Colon (tissue), 2 donors: ENCODE data around the gene STAT5B.
"Not testable (repeated sequence)": the region's sequence is repeated elsewhere in the genome, so short reads cannot be mapped to it uniquely, and the experiment has no call there.

ENCODE experiments used
- FAIRE-seq: peaks from 2 replicates; lab custom pipeline; 2012; peaks lifted over from hg19 to GRCh38; lab: Jason Lieb, UNC
- donor health status: control.
- donor health status: control.

STAT5B gene

DNA sequence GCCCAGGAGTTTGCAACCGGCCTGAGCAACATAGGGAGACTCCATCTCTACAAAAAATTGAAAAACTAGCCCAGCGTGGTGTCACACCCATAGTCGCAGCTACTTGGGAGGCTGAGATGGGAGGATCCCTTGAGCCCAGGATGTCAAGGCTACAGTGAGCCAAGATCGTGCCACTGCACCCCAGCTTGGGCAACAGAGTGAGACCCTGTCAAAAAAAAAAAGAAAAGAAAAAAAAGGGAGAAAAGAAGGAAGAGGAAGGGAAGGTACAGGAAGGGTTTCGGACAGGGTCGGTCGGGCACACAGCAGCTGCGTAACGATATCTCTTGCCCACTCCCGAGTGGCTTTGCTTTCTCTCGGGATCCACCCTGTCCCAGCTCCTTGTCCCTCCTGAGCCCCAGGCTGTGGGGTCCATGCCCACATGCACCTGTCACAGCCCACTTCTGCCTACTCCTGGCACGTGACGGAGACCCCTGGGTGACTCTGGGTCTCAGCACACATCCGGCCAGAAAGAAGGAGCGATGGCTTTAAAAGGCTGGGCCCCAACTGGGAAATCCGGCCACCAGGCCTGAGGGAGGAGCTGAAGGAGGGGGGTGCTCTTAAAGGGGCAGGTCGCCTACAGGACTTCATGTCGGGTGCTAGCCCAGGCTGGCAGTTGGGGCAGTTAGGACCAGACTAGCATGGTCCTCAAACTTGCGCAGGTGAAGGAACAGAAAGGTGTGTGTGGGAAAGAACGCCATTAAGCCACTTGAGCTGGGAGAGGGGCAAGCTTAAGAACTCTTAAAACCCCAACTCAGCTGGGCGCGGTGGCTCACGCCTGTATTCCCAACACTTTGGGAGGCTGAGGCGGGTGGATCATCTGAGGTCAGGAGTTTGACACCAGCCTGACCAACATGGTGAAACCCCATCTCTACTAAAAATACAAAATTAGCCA is 82.0 kb downstream of the STAT5B start, which contains the start of gene GHDC:
GHDC (minus strand) TSS at position 526 of the 931 bp plus-strand sequence. CDS start 913 bp downstream, outside the sequence.
- FAIRE-seq = no peak

DNA sequence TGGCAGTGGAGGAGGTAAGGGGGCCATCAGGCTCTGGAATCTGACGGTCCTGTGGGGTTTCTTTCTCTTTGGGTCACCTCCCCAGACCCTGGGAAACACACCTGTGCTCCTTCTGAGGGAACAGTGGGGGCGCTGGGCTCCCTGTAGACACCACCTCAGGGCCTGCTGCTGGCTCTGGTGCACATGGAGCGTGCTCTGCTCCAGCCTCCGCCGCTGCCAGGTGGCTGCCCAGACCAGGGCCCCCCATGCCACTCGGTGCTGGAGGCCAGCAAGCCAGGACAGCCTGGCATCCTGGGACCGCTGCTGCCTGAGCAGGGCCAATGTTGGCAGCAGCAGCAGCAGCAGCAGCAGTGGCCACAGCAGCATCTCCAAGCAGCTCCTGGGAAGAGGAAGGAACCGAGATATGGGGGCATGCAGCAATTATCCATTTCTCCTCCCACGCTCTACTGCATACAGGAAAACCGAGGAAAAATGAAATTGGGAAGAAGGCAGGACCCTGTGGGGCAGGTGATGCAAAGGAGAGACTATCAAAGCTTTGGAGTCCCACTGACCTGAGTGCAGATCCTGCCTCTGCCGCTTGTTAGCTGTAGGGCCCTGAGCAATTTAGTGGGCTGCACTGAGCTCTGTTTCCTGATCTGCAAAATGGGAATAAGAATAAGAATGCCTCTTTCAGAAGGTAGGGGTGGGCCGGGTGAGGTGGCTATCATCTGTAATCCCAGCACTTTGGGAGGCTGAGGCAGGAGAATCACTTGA is 82.8 kb downstream of the STAT5B start:
- FAIRE-seq = no peak

DNA sequence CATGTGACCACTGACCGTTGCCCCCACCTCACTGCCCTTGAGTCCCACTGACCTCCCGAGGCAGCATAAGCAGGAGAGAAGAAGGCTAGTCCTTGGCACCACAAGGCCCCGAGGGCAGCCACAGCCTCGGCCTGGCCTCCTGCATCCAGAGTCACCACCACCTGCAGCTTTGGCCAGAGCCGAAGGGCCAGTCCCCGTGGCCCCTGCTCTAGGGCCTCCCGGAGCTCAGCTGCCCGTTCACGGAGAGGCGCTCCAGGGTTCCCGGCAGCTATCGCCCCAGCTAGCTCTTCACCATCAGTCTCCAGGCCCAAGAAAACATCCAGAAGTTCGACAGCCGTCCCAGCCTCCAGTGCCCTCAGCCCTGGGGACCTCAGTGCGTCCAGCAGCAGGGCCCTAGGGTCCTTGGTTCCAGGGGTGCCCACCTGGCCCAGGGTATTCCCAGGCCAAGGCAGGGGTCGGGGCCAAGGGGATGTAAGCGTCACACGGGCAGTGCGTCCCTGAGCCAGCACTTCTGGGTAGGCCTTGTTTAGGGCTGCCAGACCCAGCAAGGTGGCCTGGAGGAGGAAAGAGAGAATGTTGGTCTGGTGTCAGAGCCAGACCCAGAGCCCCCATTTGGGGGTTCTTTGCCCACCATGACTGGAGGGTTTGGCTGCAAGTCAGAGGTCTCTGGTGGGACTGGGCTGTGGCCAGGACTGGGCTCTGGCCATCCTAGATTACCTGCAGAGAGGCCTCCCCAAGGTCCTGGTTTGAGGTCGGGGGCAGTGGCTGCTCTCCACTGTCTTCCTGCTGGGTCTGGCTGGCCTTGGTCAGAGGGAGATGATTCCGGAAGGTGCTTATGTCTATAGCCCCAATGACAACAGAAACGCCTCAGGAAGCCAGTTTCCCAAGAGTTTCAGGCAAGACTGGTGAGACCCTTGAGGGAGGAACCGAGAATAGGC is 83.7 kb downstream of the STAT5B start:
- no peak for FAIRE-seq

DNA sequence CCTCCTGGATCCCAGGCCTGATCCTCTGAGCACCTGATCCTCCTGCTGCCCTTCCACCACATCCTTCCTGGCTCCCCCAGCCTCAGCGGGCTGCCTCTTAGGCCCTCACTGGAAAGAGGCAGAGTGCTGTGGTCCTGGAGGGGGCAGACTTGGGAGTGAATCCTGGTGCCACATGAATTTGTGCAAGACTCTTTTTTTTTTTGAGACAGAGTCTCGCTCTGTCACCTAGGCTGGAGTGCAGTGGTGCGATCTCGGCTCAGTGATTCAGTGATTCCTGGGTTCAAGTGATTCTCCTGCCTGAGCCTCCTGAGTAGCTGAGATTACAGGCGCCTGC is 84.9 kb downstream of the STAT5B start:
- no peak for FAIRE-seq

DNA sequence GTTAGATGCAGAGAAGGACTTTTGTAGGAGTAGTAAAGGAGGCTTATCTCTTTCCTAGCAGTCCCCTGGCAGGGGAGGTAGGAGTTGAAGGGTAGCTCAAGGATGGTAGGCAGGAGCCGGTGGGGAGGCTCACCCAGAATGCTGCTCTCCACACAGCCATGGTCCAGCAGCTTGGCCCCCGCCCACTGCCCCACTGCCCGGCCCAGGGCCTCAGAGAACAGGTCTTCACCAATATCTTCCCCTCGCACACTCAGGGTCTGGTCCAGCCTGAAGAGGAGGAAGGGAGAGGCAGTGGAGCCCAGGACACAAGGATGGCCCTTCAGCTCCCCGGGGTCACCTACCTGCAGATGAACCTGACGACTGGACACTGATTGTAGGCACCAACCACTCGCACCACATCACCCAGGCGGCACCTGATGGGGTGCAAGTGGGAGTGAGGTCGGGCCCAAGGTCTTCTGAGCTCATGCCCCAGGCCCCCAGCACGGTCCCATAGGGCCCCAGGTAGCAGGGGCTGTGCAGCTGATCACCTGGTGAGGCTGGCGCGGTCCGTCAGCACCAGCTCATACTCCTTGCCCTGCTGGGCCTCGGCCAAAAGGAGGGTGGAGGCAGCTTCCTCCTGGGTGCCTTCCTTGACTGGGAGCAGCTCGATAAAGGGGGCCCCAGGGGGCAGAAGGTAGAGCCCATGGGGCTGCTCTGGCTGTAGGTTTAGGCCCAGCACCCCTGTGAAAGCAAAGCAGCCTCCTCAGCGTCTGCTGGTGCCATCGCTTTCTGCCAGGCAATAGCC is 85.5 kb downstream of the STAT5B start:
- no peak for FAIRE-seq

DNA sequence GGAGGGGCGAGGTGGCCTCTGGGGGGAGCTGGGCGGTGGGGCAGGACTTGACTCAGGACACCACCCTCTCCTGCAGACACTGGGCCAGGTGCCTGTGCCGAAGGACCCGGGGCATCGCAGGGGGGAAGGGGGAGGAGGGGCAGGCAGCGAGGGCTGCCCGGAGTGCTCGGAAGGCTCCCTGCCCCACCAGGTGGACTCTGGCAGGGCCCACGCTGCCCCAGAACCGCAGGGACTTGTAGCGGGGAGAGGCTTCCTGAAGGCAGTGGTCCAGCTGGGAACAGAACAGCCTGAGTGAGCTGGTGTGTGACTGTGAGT is 86.6 kb downstream of the STAT5B start:
- FAIRE-seq = no peak

DNA sequence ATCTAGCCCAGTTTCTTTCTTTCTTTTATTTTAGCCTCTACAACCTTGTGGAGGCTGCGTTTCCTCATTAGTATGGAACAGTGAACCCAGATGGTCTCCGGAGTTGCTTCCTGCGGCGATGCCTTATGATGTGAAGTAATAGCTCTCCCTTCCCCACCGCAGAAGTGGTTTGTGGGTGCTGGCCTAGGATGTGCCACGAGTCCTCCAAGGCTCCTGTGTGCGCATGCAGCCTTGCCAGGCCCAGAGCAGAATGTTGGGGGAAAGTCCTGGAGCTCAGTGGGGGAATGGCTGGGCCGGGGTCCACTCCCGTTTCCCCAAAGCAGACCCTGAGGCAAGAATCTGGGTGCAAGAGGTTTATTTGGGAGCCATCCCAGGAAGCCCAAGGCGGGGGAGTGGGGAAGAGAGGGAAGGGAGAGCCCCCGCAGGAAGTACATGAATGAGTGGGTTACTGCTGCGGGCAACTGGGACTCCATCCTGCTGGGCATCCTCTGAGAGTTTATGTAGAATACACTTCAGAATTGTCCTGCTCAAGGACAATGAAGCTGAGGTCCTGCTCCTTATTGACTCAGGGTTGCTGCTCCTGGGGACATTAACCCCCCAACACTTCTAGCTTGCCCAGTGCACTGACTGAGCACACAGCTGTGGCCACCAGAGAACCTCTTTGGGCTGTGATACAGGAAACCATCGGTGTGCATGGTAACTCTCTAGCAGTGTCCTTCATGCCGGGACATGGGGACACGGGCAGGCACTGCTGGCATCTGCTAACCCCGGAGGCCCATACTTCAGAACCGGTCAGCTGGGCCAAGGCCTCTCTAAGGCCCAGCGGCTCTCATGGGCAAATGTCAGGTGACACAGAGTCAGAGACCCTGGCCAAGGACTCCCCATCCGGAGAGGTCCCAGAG is 87.2 kb downstream of the STAT5B start:
- FAIRE-seq = no peak

DNA sequence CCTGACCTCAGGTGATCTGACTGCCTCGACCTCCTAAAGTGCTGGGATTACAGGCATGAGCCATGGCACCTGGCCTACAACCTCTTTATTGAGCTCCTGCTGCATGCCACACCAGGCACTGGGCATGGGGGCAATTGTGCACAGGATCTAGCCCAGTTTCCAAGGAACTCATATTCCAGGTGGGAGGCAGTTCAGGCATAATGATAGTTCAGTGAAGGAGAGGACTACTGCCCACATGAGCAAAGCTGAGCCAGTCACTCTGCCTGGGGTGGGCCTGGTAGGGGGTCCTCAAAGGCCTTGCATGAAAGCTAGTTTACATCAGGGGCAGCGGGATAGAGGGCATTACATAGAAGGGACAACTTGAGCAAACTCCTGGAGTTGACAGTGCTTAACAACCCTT is 88.4 kb downstream of the STAT5B start:
- no peak for FAIRE-seq

DNA sequence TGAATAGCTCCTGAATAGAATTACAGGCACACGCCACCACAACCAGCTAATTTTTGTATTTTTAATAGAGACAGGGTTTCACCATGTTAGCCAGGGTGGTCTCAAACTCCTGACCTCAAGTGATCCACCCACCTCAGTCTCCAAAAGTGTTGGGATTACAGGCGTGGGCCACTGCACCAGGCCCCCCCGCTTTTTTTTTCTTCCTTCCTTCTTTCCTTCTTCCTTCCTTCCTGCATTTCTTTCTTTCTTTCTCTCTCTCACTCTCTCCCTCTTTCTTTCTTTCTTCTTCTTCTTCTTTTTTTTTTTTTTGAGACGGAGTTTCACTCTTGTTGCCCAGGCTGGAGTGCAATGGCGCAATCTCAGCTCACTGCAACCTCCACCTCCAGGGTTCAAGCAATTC is 90.0 kb downstream of the STAT5B start:
- FAIRE-seq = not testable (repeated sequence)

DNA sequence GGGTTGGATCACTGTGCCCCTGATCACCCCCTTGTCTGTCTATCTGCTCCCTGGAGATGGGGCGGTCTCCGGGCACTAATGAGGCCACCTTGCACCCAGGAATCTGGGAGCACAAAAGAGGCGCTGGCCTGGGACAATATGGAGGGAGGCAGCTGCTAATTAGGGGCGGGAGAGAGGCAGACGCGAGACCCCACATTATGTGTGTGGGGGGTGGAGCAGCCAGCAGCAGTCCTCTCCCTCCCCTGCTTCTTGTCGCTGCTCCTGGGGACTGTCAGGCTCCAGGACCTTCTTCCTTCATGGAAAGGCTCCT is 90.6 kb downstream of the STAT5B start:
- FAIRE-seq = no peak

DNA sequence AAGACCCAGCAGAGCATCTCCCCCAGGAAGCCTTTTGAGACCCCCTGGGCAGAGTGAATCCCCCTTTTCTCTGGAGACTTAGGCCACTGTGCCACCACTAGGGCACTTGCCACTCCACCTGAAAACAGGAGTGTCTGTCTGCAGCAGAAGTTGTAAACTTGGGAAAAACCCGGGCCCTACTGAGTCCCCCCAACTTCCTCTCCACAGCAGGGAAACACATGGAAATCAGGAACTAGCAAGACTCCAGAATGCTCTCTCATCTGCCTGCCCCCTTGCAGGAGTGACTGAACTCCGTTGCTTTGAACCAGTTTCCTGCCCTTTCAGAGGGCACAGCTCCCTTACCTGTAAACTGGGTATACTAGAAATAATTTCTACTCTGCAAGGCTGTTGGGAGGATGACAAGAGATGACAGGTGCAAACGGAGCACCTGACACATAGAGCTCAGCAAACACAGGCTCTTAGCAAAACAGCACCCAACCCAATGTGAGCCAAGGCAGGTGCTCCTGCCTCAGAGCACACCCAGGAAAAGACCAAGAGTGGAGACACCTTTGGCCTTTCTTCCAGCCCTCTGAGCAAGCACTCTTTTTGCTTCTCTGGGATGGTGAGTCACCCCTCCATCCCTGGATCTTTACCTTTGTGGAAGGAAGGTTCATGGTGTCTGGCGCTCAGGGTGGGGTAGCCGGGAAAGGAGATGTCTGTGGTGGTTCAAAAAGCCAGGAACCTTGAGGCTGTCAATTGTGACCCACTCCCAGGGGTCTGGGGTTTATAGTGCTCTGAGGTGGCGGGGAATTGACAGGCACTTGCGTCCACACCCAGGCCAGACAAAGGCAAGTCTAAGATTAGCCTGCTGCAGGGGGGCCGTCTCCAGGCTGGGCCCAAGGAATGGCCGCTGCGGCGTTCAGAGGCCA is 91.2 kb downstream of the STAT5B start, which contains the start of gene HCRT:
HCRT (minus strand) TSS at position 740 of the 908 bp plus-strand sequence; CDS start at position 653, 87 bp downstream.
- no peak for FAIRE-seq

DNA sequence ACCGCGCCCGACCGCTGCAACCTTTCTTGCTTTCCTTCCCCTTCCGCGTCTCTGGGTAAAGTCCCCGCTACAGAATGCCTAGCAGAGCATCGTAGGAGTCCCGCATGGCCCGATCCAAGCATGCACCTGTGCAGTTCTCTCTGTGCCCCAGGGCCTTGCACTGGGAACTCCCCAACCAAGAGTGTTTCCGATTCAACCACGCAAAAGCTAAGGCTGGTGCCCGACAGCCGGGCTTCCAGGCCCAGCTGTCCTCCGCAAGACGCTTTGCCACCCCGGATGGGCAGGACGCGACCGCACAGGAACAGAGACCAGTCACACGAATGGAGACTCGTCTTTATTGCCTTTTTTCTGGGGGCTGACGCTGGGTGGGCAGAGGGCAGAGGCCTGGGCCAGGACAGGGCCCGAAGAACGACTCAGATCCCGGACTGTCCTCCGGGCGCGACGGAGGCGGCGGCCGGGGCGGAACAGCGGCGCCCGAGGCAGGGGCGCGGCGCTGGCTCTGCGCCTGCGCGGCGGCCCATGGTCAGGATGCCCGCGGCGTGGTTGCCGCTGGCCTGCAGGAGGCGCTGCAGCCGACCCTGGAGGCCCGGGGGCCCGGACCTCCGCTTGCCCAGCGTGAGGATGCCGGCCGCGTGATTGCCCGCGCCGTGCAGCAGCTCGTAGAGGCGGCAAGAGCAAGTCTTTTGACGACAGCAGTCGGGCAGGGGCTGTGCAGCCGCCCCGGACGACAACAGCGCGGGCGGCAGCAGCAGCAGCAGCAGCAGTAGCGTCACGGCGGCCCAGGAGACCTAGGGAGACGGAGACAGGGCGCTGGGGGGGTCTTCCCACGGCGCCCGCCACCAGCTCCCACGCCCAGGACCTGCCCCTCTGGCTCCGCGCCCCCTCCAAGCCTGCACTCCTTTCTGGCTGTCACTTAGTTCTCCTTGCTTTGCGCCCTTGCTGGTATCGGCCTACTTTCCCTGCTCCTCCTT is 92.2 kb downstream of the STAT5B start:
- no peak for FAIRE-seq

DNA sequence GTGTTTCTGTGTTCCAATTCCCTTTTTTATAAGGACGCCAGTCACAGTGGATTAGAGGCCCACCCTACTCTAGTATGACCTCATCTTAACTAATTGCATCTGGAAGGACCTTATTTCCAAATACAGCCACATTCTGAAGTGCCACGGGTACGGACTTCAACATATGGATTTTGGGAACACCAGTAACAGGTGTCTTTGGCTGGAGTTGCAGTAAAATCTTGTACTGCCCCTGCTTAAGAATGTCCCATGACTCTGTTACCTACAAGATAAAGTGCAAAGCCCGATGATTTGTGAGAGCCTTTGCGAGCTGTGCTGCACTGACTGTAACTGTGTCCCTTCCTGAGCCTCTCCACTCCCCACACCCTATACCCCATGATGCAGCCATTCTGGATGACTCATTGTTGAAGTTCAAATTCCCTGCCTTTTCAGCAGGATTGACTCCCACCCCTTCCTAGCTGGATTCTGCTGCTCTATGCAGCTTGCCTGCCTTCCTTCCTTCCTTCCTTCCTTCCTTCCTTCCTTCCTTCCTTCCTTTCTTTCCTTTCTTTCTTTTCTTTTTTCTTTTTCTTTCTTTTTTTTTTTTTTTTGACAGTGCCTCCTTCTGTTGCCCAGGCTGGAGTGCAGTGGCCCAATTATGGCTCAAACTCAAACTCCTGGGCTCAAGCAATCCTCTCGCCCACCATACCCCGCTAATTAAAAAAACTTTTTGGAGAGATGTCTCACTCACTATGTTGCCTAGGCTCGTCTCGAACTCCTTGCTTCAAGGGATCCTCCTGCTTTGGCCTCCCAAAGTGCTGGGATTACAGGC is 93.1 kb downstream of the STAT5B start:
- no peak for FAIRE-seq

DNA sequence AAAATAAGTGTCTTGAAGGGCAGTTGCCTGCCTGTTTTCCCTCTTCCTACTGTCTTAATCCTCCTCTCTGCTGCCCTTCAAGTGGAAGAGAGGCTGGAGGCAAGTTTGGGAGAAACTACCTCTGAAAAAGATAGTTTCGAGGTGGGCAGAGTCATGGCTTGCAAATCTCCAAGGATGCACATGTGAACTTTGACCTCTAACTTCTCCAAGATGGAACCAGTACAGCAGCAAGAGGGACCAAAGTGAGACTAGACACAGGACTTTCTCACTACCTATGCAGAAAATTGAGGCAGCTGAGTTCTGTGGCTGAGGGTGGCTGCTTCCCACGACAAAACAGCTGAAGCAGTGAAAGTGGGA is 94.4 kb downstream of the STAT5B start:
- no peak for FAIRE-seq

DNA sequence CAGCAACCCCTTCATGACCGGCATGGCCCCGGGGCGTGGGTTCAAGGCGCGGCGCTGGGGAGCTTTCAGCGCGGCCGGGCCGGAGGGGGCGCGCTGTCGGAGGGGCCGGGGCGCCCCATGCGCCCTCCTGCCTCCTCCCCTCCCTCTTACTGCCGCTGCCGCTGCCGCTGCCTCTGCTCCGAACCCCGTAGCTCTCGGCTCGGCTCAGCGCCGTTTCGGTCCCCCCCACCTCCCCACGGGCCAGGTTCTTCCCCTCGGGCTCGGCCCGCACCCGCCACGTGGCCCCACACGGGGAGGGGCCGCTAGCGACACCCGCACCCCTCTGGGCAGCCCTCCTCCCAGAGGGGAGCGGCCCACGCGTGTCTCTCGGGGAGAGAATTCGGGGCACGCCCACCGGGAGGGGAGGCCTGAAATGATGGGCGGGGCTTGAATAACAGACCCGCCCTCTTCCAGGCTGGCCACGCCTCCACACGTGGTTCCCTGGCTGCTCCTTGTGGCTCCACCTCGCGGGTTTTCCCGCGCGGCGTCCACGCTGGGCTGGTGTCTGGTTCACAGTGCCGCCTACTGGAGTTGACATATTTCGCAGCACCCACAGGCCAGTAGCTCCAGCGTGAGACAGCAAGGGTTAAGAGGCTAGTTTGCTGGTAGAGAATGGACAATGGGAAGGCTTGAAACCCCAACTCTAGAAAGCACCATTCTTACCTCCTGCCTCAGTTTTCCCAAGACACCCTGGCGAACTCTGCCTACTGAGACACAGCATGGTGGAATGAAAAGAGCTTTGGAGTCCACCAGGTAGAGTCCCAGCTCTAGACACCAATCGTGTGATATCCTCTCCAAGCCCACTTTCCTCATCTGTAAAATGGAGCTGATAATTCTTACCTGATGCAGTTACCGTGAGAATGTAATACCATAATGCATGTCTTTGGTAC is 95.0 kb downstream of the STAT5B start, which contains the start of gene KCNH4:
KCNH4 (minus strand) TSS at position 221 of the 929 bp plus-strand sequence; CDS start at position 24, 197 bp downstream.
- no peak for FAIRE-seq

DNA sequence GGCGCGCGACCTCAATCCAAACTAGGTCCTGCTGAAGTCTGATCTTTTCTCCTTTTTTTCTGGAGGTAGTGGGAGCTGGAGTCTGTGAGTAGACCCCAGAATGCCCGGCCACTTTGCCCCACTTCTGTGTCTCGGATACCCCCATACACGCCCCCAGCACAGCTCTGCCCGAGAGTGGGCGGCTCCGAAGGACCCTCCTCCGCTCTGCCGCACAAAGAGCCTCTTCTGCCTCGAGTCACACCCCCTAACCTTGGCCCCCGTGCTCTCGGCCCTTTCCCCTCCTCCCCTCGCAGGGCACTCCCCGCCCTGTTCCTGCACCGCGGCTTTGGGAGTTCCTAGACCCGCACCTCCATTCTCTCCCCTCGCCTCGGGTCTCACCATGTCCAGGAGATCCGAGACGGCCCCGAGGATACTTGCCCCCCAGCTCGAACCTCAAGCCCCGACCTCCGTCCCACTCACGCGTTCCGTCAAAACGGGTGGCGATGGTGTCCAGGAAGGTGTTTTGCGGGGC is 95.7 kb downstream of the STAT5B start:
- no peak for FAIRE-seq
